ENCODE measurements around the gene HES4. TPM values are rescaled to one million over a fixed set of nuclear protein-coding genes. Genes with fewer than 3 reads are reported as not detected.

The HES4 gene
- total and polyA plus RNA-seq, 4 experiments from 2014 or later, result 0.36 TPM; not detected in 3

- H3K4me1 ChIP-seq (ENCODE audit: insufficient read depth, low read length), result peaks cover 23% of the 10 kb centered on the region
- Mint-ChIP-seq H3K4me1 (peaks cover 7 to 34% (median 18%) of the 10 kb centered on the region in 4 donors), H3K27ac (peak within 1 kb of the TSS; percentile 75 to 93 (median 86)), H3K27me3 (no peaks in the 10 kb centered on the region), H3K9me3 (no peaks in the 10 kb centered on the region), H3K4me3 (peak within 1 kb of the TSS; percentile 89 to 96 (median 91)), H3K36me3 (peaks cover 12 to 31% of the 10 kb centered on the region in 2 donors)
- ChIA-PET POLR2A (ENCODE audit: partially characterized antibody) (interaction anchor here (0.6 to 1.8 kb wide), 7 partner anchors 8 to 109 kb away, joined by 3 to 9 read pairs (median 3); partner anchors contain the start of genes ISG15 and PLEKHN1), CTCF (ENCODE audit: partially characterized antibody) (interaction anchor here (1.2 to 1.5 kb wide), 4 partner anchors 8 to 90 kb away, joined by 3 to 7 read pairs (median 4); no protein-coding TSS in a partner anchor)
- peak; percentile 90 to 93 (median 92) for DNase-seq
- peaks cover 28% of the 10 kb centered on the region for H3K36me3 ChIP-seq (ENCODE audit: insufficient read depth, low read length)
- peak within 1 kb of the TSS; percentile 65 for H3K27ac ChIP-seq (ENCODE audit: low read depth, low read length)
- peak within 1 kb of the TSS; percentile 83 to 99 for H3K4me3 ChIP-seq (ENCODE audit: low read length in 2 of 2)
- H3K9me3 ChIP-seq (ENCODE audit: control insufficient read depth in 1 of 2, low read length in 2 of 2), result no peaks in the 10 kb centered on the region
- intact Hi-C loops (cut with micrococcal nuclease), result loop anchor here (2.0 to 5.0 kb wide), 2 partner anchors 37 to 54 kb away; partner anchors contain the start of genes ISG15 and SAMD11
- H3K27me3 ChIP-seq (ENCODE audit: insufficient read depth, low read length), result no peaks in the 10 kb centered on the region
Measured at GRCh38 chr1:958823-959730, 40.8 kb downstream of the HES4 start, which contains the start of gene NOC2L. Gene NOC2L, minus strand, starts transcription at chr1:959256. Its CDS starts 16 bp downstream, at chr1:959240.

DNA sequence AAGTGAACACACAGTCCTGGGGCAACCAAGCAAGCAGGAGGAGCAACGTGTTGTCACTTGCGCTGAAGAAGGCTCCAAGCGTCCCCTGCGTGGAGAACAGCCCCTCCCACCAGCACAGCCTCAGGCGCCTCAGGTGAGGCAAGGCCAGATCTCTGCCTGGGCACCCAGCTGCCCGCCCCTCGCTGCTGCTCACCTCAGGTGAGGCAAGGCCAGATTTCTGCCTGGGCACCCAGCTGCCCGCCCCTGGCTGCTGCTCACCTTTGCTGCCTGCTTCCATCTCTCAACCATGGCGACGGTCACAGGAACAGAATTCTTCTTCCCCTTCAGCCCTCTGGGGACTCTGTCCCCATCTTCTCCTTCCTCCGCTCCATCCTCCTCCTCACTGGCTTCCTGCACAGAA lies 43.3 kb downstream of the HES4 start:
- H3K4me3 Mint-ChIP-seq, result no peak overlapping the region
- H3K27me3 Mint-ChIP-seq, result no peaks in the 10 kb centered on the region
- no peak overlapping the region for H3K4me3 ChIP-seq (ENCODE audit: low read length in 2 of 2)
- H3K9me3 Mint-ChIP-seq, result no peaks in the 10 kb centered on the region
- intact Hi-C loops (cut with micrococcal nuclease), result loop anchor here (5.0 kb wide), 1 partner anchor 34 kb away; the partner anchor contains the start of gene SAMD11
- no peak for DNase-seq
- POLR2A ChIA-PET (ENCODE audit: partially characterized antibody), result interaction anchor here (1.3 to 1.5 kb wide), 2 partner anchors 14 to 16 kb away, joined by 3 to 4 read pairs; no protein-coding TSS in a partner anchor
- peaks cover 19 to 45% of the 10 kb centered on the region in 2 donors for H3K36me3 Mint-ChIP-seq
- H3K27me3 ChIP-seq (ENCODE audit: insufficient read depth, low read length), result no peaks in the 10 kb centered on the region
- H3K4me1 Mint-ChIP-seq, result peaks cover 7 to 28% (median 18%) of the 10 kb centered on the region in 4 donors
- CTCF ChIA-PET (ENCODE audit: partially characterized antibody), result interaction anchor here (0.9 kb wide), 1 partner anchor 20 kb away, joined by 3 read pairs; no protein-coding TSS in a partner anchor
- peaks cover 52% of the 10 kb centered on the region for H3K36me3 ChIP-seq (ENCODE audit: insufficient read depth, low read length)
- H3K4me1 ChIP-seq (ENCODE audit: insufficient read depth, low read length), result peaks cover 21% of the 10 kb centered on the region
- H3K27ac ChIP-seq (ENCODE audit: low read depth, low read length), result no peak overlapping the region
- H3K27ac Mint-ChIP-seq, result no peak overlapping the region
- no peaks in the 10 kb centered on the region for H3K9me3 ChIP-seq (ENCODE audit: control insufficient read depth in 1 of 2, low read length in 2 of 2)

DNA sequence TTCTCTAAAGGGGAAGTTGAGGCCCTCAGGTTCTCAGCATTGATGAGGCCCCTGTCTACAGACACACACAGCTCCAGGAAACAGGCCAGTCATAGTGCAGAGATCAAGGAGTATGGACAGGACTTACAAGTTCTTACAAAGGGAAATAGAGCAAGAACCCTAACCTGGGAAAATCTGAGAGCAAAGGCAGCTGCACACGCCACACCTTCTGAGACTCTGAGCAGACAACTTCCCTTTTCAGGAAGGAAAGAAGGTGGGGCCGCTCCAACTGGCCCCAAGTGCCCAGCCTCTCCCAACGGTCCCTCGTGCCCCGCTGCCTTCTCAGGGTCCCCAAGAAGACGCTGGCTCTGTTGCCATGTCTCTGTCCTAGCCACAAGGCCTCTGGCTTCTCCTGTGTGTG lies 44.4 kb downstream of the HES4 start:
- Histone ChIP-seq H3K4me1 (ENCODE audit: insufficient read depth, low read length) (peaks cover 16% of the 10 kb centered on the region), H3K4me3 (ENCODE audit: low read length in 2 of 2) (no peak overlapping the region), H3K27ac (ENCODE audit: low read depth, low read length) (no peak overlapping the region), H3K9me3 (ENCODE audit: control insufficient read depth in 1 of 2, low read length in 2 of 2) (no peaks in the 10 kb centered on the region), H3K36me3 (ENCODE audit: insufficient read depth, low read length) (peaks cover 59% of the 10 kb centered on the region), H3K27me3 (ENCODE audit: insufficient read depth, low read length) (no peaks in the 10 kb centered on the region)
- Mint-ChIP-seq H3K27me3 (no peaks in the 10 kb centered on the region), H3K4me3 (peak overlapping the region in 2 of 8 donors; percentile 43 to 55), H3K36me3 (peaks cover 26 to 54% of the 10 kb centered on the region in 2 donors), H3K4me1 (peaks cover 8 to 29% (median 19%) of the 10 kb centered on the region in 4 donors), H3K9me3 (peaks cover 0 to 2% (median 0%) of the 10 kb centered on the region in 8 donors), H3K27ac (peak overlapping the region in 1 of 7 donors; percentile 44)
- DNase-seq, result no peak
- ChIA-PET POLR2A (ENCODE audit: partially characterized antibody) (no interaction called here), CTCF (ENCODE audit: partially characterized antibody) (no interaction called here)
- intact Hi-C loops (cut with micrococcal nuclease), result loop anchor here (5.0 kb wide), 1 partner anchor 33 kb away; the partner anchor contains the start of gene SAMD11

GRCh38 chr1:954927-955326 lies 45.0 kb downstream of the HES4 start:
- Mint-ChIP-seq H3K27ac (peak overlapping the region in 1 of 7 donors; percentile 44), H3K4me3 (no peak overlapping the region), H3K9me3 (peaks cover 0 to 2% (median 0%) of the 10 kb centered on the region in 8 donors), H3K27me3 (no peaks in the 10 kb centered on the region), H3K4me1 (peaks cover 9 to 33% (median 19%) of the 10 kb centered on the region in 4 donors), H3K36me3 (peaks cover 32 to 57% of the 10 kb centered on the region in 2 donors)
- Histone ChIP-seq H3K36me3 (ENCODE audit: insufficient read depth, low read length) (peaks cover 65% of the 10 kb centered on the region), H3K27ac (ENCODE audit: low read depth, low read length) (no peak overlapping the region), H3K4me3 (ENCODE audit: low read length in 2 of 2) (no peak overlapping the region), H3K9me3 (ENCODE audit: control insufficient read depth in 1 of 2, low read length in 2 of 2) (no peaks in the 10 kb centered on the region), H3K27me3 (ENCODE audit: insufficient read depth, low read length) (no peaks in the 10 kb centered on the region), H3K4me1 (ENCODE audit: insufficient read depth, low read length) (peaks cover 16% of the 10 kb centered on the region)
- no peak for DNase-seq
- POLR2A ChIA-PET (ENCODE audit: partially characterized antibody), result no interaction called here
- intact Hi-C loops (cut with micrococcal nuclease), result loop anchor here (5.0 kb wide), 1 partner anchor 33 kb away; the partner anchor contains the start of gene SAMD11
- CTCF ChIA-PET (ENCODE audit: partially characterized antibody), result no interaction called here

DNA sequence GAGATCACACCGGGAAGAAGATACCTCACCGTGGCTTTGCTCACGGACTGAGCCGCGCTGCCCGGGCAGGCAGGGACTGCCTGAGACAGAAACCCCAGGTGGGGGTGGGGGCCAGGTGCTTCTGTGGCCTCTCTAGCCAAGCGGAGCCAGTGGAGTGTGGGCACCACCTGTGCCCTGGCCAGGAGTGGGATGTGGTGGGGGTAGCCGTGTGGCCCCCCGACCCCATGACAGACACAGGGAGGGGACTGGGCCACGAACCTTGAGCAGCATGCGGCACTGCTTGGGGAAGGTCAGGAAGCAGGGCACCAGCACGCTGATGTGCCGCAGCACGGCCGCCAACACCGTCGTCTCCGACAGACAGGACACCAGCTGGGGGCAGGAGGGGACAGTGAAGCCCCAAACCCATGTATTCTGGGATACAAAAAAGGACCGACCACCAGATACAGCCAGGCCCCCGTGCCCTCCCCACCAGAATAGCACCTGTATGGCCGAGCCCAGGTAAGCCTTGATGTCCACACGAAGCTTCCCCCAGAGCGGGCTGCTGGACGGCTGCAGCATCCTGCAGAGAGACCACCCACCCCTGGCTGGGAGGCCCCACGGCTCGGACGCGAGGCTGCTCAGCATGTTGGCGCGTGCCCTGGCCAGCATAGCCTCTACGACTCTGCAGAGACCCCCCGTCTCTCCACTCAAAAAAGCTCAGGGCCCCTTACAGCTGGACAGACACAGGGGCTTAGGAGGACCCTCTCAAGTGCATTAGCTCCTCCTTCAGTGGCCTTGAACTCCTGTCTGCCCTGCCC lies 46.2 kb downstream of the HES4 start:
- H3K4me1 Mint-ChIP-seq, result peaks cover 9 to 34% (median 16%) of the 10 kb centered on the region in 4 donors
- no peak overlapping the region for H3K27ac Mint-ChIP-seq
- peaks cover 16% of the 10 kb centered on the region for H3K4me1 ChIP-seq (ENCODE audit: insufficient read depth, low read length)
- H3K36me3 Mint-ChIP-seq, result peaks cover 42 to 68% of the 10 kb centered on the region in 2 donors
- H3K27me3 Mint-ChIP-seq, result no peaks in the 10 kb centered on the region
- intact Hi-C loops (cut with micrococcal nuclease), result no loop called here
- POLR2A ChIA-PET (ENCODE audit: partially characterized antibody), result no interaction called here
- H3K9me3 ChIP-seq (ENCODE audit: control insufficient read depth in 1 of 2, low read length in 2 of 2), result no peaks in the 10 kb centered on the region
- H3K4me3 ChIP-seq (ENCODE audit: low read length in 2 of 2), result no peak overlapping the region
- H3K4me3 Mint-ChIP-seq, result no peak overlapping the region
- H3K27me3 ChIP-seq (ENCODE audit: insufficient read depth, low read length), result no peaks in the 10 kb centered on the region
- CTCF ChIA-PET (ENCODE audit: partially characterized antibody), result no interaction called here
- no peak overlapping the region for H3K27ac ChIP-seq (ENCODE audit: low read depth, low read length)
- no peak for DNase-seq
- peaks cover 0 to 2% (median 0%) of the 10 kb centered on the region in 8 donors for H3K9me3 Mint-ChIP-seq
- H3K36me3 ChIP-seq (ENCODE audit: insufficient read depth, low read length), result peaks cover 76% of the 10 kb centered on the region

GRCh38 chr1:952603-953002 lies 47.3 kb downstream of the HES4 start:
- peaks cover 44 to 63% of the 10 kb centered on the region in 2 donors for H3K36me3 Mint-ChIP-seq
- no peak overlapping the region for H3K4me3 Mint-ChIP-seq
- peaks cover 4 to 23% (median 8%) of the 10 kb centered on the region in 4 donors for H3K4me1 Mint-ChIP-seq
- no peaks in the 10 kb centered on the region for H3K27me3 Mint-ChIP-seq
- Histone ChIP-seq H3K27me3 (ENCODE audit: insufficient read depth, low read length) (no peaks in the 10 kb centered on the region), H3K36me3 (ENCODE audit: insufficient read depth, low read length) (peaks cover 85% of the 10 kb centered on the region), H3K4me3 (ENCODE audit: low read length in 2 of 2) (no peak overlapping the region), H3K4me1 (ENCODE audit: insufficient read depth, low read length) (peaks cover 5% of the 10 kb centered on the region), H3K27ac (ENCODE audit: low read depth, low read length) (no peak overlapping the region), H3K9me3 (ENCODE audit: control insufficient read depth in 1 of 2, low read length in 2 of 2) (no peaks in the 10 kb centered on the region)
- peaks cover 0 to 2% (median 0%) of the 10 kb centered on the region in 8 donors for H3K9me3 Mint-ChIP-seq
- DNase-seq, result no peak
- ChIA-PET POLR2A (ENCODE audit: partially characterized antibody) (no interaction called here), CTCF (ENCODE audit: partially characterized antibody) (no interaction called here)
- H3K27ac Mint-ChIP-seq, result no peak overlapping the region
- intact Hi-C loops (cut with micrococcal nuclease), result no loop called here

All from CD4-positive, alpha-beta memory T cell (primary cell).